Activated CD8-positive, alpha-beta T cell treated with anti-CD3 and anti-CD28 coated beads for 36 hours (primary cell): ENCODE results near the gene ID3. TPM values are rescaled to one million over a fixed set of nuclear protein-coding genes. Genes with fewer than 3 reads are reported as not detected.

Experiments used
- ATAC-seq: fragments of 200-7000 bp; cut with Tn5 transposase; one replicate; pipeline ENCODE4 v1.10.0; 2021; ENCODE audit warnings: mild to moderate bottlenecking, moderate library complexity
- CTCF ChIA-PET: fragments of 350-600 bp; sonication (Branson Sonifier 250); formaldehyde crosslinking; loops from one replicate; lab custom pipeline; 2021; ENCODE audit warnings: antibody characterized with exemption; lab: Charles Lee
- POLR2A ChIA-PET: fragments of 350-600 bp; sonication (Branson Sonifier 250); formaldehyde crosslinking; loops from one replicate; lab custom pipeline; 2021; ENCODE audit warnings: antibody characterized with exemption; lab: Charles Lee
- DNase-seq: peaks from one replicate; pipeline ENCODE4 v3.0.0-alpha.2; 2020
- H3K27ac Mint-ChIP-seq: one replicate; pipeline ENCODE4 v1.8.0; 2021; ENCODE audit warnings: mild to moderate bottlenecking, mixed read lengths
- H3K27me3 Mint-ChIP-seq: one replicate; pipeline ENCODE4 v1.8.0; 2021; ENCODE audit warnings: mixed read lengths
- H3K36me3 Mint-ChIP-seq: one replicate; pipeline ENCODE4 v1.8.0; 2021; ENCODE audit warnings: low read depth, mixed read lengths
- H3K4me1 Mint-ChIP-seq: one replicate; pipeline ENCODE4 v1.8.0; 2021; ENCODE audit warnings: low read depth, mixed read lengths
- H3K4me3 Mint-ChIP-seq: one replicate; pipeline ENCODE4 v1.8.0; 2021; ENCODE audit warnings: mild to moderate bottlenecking, moderate library complexity, mixed read lengths
- H3K9me3 Mint-ChIP-seq: one replicate; pipeline ENCODE4 v1.8.0; 2021; ENCODE audit warnings: mixed read lengths
- CTCF ChIP-seq: fragments of 200-600 bp; IDR thresholded peaks from one replicate; pipeline ENCODE4 v1.8.0; 2022; ENCODE audit warnings: antibody characterized with exemption, mild to moderate bottlenecking
- intact Hi-C: fragments of 100-400 bp; cut with micrococcal nuclease; formaldehyde crosslinking; loops from one replicate; pipeline ENCODE4 v1.10.0; 2022
- total RNA-seq, 2 experiments: library from RNA; stranded (reverse); gene quantifications; one replicate each; pipeline ENCODE4 v1.2.3, GENCODE V29; 2021

ID3 gene
- total RNA-seq, 2 experiments from 2014 or later = 70.4 to 74.3 TPM

- Mint-ChIP-seq H3K27me3 (peaks cover 12% of the 10 kb centered on the region), H3K27ac (no peak overlapping the region), H3K4me1 (peaks cover 32% of the 10 kb centered on the region), H3K36me3 (peaks cover under 1% of the 10 kb centered on the region), H3K4me3 (no peak overlapping the region), H3K9me3 (no peaks in the 10 kb centered on the region)
- ChIA-PET CTCF (interaction anchor here (0.8 to 16.5 kb wide), 5 partner anchors 9 to 72 kb away, joined by 3 to 168 read pairs (median 3); no protein-coding TSS in a partner anchor), POLR2A (interaction anchor here (0.9 to 1.0 kb wide), 4 partner anchors 14 to 73 kb away, joined by 3 read pairs; no protein-coding TSS in a partner anchor)
- no peak for TF ChIP-seq CTCF
- intact Hi-C loops = no loop called here
- DNase-seq = no peak
- ATAC-seq = no peak
Observed at GRCh38 chr1:23563755-23564374, 4.6 kb upstream of the ID3 start.

- no peak for ATAC-seq
- H3K27me3 Mint-ChIP-seq = peaks cover 8% of the 10 kb centered on the region
- TF ChIP-seq CTCF = no peak
- H3K4me1 Mint-ChIP-seq = peaks cover 27% of the 10 kb centered on the region
- DNase-seq = no peak
- peaks cover 9% of the 10 kb centered on the region for H3K36me3 Mint-ChIP-seq
- POLR2A ChIA-PET = interaction anchor here (0.8 to 0.9 kb wide), 2 partner anchors 41 to 66 kb away, joined by 3 read pairs; no protein-coding TSS in a partner anchor
- intact Hi-C loops = no loop called here
- no peak overlapping the region for H3K4me3 Mint-ChIP-seq
- H3K27ac Mint-ChIP-seq = no peak overlapping the region
- CTCF ChIA-PET = interaction anchor here (0.8 to 16.5 kb wide), 4 partner anchors 8 to 73 kb away, joined by 3 to 168 read pairs (median 6); no protein-coding TSS in a partner anchor
- no peaks in the 10 kb centered on the region for H3K9me3 Mint-ChIP-seq
Observed at GRCh38 chr1:23563003-23563402, 3.7 kb upstream of the ID3 start.

GRCh38 chr1:23562137-23562876 lies 3.0 kb upstream of the ID3 start:
- H3K4me3 Mint-ChIP-seq = no peak overlapping the region
- intact Hi-C loops = no loop called here
- ATAC-seq = no peak
- no peak for TF ChIP-seq CTCF
- peaks cover 5% of the 10 kb centered on the region for H3K27me3 Mint-ChIP-seq
- H3K4me1 Mint-ChIP-seq = peaks cover 32% of the 10 kb centered on the region
- CTCF ChIA-PET = interaction anchor here (1.6 to 5.6 kb wide), 3 partner anchors 15 to 74 kb away, joined by 3 to 82 read pairs (median 3); no protein-coding TSS in a partner anchor
- POLR2A ChIA-PET = interaction anchor here (0.8 to 5.2 kb wide), 2 partner anchors 30 to 67 kb away, joined by 3 to 40 read pairs; no protein-coding TSS in a partner anchor
- peak; percentile 55 for DNase-seq
- H3K27ac Mint-ChIP-seq = no peak overlapping the region
- peaks cover 16% of the 10 kb centered on the region for H3K36me3 Mint-ChIP-seq
- no peaks in the 10 kb centered on the region for H3K9me3 Mint-ChIP-seq

- no peak overlapping the region for H3K4me3 Mint-ChIP-seq
- TF ChIP-seq CTCF = no peak
- H3K4me1 Mint-ChIP-seq = peaks cover 35% of the 10 kb centered on the region
- peaks cover 3% of the 10 kb centered on the region for H3K27me3 Mint-ChIP-seq
- no peaks in the 10 kb centered on the region for H3K9me3 Mint-ChIP-seq
- ATAC-seq (no peak), DNase-seq (no peak)
- intact Hi-C loops = no loop called here
- CTCF ChIA-PET = interaction anchor here (1.6 to 5.6 kb wide), 3 partner anchors 15 to 75 kb away, joined by 3 to 82 read pairs (median 3); no protein-coding TSS in a partner anchor
- H3K27ac Mint-ChIP-seq = no peak overlapping the region
- peaks cover 21% of the 10 kb centered on the region for H3K36me3 Mint-ChIP-seq
- POLR2A ChIA-PET = interaction anchor here (5.2 kb wide), 1 partner anchor 30 kb away, joined by 40 read pairs; no protein-coding TSS in a partner anchor
Observed at GRCh38 chr1:23561813-23562100, 2.5 kb upstream of the ID3 start.
